BLaER1 treated with 17β-estradiol and CSF1 and Interleukin-3, amounts not matched to agents 10 nM and 100 nM (cell line): ENCODE data around the gene TUSC2.

ENCODE experiments used
- H3K27ac ChIP-seq, 11 experiments: shearing (Covaris generic); formaldehyde crosslinking; 2 replicates each; pipeline ENCODE4 v1.8.1; 2022
- H3K27me3 ChIP-seq, 11 experiments: shearing (Covaris generic); formaldehyde crosslinking; 2 replicates each; pipeline ENCODE4 v1.8.1; 2022
- H3K36me3 ChIP-seq, 11 experiments: shearing (Covaris generic); formaldehyde crosslinking; 2 replicates each; pipeline ENCODE4 v1.8.1; 2022
- H3K4me1 ChIP-seq, 10 experiments: shearing (Covaris generic); formaldehyde crosslinking; 2 replicates each; pipeline ENCODE4 v1.8.1; 2022
- H3K4me2 ChIP-seq, 11 experiments: shearing (Covaris generic); formaldehyde crosslinking; 2 replicates each; pipeline ENCODE4 v1.8.1; 2022
- H3K4me3 ChIP-seq, 10 experiments: shearing (Covaris generic); formaldehyde crosslinking; 2 replicates each; pipeline ENCODE4 v1.8.1; 2022
- H3K9ac ChIP-seq, 11 experiments: shearing (Covaris generic); formaldehyde crosslinking; 2 replicates each; pipeline ENCODE4 v1.8.1; 2022
- H3K9me3 ChIP-seq, 11 experiments: shearing (Covaris generic); formaldehyde crosslinking; replicated peaks in 1 of 11; 2 replicates each; pipeline ENCODE4 v1.8.1; 2022
- H4K20me1 ChIP-seq, 11 experiments: shearing (Covaris generic); formaldehyde crosslinking; 2 replicates each; pipeline ENCODE4 v1.8.1; 2022
- Cebpa-rat ChIP-seq, 11 experiments: shearing (Covaris generic); IDR thresholded peaks; 2 replicates each; pipeline ENCODE4 v1.8.1; 2022

The TUSC2 gene

DNA sequence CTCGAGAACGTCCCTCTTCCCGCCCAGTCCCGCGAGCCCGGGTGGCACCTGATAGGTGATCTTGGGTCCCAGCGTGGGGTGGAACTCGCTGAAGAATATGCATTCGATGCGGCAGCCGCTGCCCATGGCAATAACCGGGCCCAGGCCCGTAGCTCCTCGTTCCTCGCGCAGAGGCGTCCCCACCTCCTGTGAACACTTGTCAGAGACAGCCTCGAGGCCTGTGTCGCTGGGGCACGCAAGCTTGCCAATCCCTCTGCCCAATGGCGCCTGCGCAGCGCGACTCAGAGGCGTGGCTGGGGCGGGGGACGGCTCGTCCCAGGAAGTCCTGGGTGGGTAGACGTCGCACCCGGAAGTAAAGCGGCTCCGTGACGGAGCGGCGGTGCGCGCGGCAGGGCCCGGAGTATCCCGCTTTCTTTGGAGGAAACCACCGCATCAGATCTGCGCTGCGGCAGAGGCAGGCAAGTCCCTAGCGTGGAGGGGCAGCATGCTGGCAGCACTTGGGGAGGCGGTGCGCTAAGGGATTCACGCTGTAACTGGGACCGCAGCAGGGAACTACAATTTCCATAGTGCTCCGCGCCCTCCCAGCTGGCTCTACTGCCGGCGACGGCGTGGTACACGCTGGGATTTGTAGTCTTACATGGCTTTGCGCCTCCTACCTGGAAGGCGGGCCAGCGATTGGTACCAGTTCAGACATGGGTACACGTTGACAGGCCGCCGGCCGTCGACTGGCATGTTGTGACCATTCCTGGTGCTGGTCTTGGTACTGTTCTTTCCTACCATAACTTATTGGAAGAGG lies 22.7 kb upstream of the TUSC2 start, which contains the start of the genes CYB561D2 and NPRL2:
Gene CYB561D2, plus strand, starts transcription at position 336 of the 796 bp plus-strand sequence. CDS start 572 bp downstream, outside the sequence.
Gene NPRL2, minus strand, starts transcription at position 249 of the 796 bp plus-strand sequence. Its CDS starts 123 bp downstream, at position 126.
- Histone ChIP-seq H3K4me1 (peaks cover 38 to 94% (median 74%) of the 10 kb centered on the region in 10 experiments), H4K20me1 (peaks cover 35 to 61% (median 47%) of the 10 kb centered on the region in 11 experiments; a peak in 21 of 22 replicates), H3K4me3 (peak within 1 kb of the TSS; percentile 60 to 82 (median 72)), H3K36me3 (peaks cover 29 to 65% (median 57%) of the 10 kb centered on the region in 11 experiments), H3K9me3 (no peaks in the 10 kb centered on the region), H3K27me3 (peaks cover 0 to 8% (median 3%) of the 10 kb centered on the region in 11 experiments; a peak in 8 of 22 replicates), H3K9ac (peak within 1 kb of the TSS; percentile 82 to 91 (median 86)), H3K4me2 (peak within 1 kb of the TSS; percentile 95 to 99 (median 98)), H3K27ac (peak within 1 kb of the TSS; percentile 81 to 93 (median 89))
- no peak for TF ChIP-seq Cebpa-rat (IDR thresholded peaks at IDR 0.05)

DNA sequence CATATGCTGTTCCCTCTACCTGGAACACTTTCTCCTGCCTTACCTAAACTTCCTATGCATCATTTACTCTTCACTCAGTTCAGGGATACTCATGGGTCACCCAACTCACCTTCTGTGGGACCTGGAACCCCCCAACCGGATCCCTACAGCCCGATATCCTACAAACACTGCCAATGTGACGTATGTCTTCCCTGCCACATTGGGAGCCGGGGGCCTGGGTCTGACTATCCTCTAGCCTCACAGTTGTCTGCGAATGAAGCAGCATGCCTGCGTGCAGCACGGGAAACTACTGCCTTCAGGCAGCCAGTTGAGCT lies 22.1 kb upstream of the TUSC2 start:
- H3K4me1 ChIP-seq, result peaks cover 41 to 94% (median 74%) of the 10 kb centered on the region in 10 experiments
- H4K20me1 ChIP-seq, result peaks cover 29 to 55% (median 42%) of the 10 kb centered on the region in 11 experiments; a peak in 21 of 22 replicates
- H3K4me3 ChIP-seq, result peak overlapping the region; percentile 60 to 82 (median 72)
- TF ChIP-seq Cebpa-rat (IDR thresholded peaks at IDR 0.05), result no peak
- peaks cover 0 to 14% (median 9%) of the 10 kb centered on the region in 11 experiments; a peak in 11 of 22 replicates for H3K27me3 ChIP-seq
- H3K36me3 ChIP-seq, result peaks cover 23 to 60% (median 51%) of the 10 kb centered on the region in 11 experiments
- H3K27ac ChIP-seq, result peak overlapping the region in 10 of 11 experiments; percentile 81 to 93 (median 90); a peak in 21 of 22 replicates
- H3K9me3 ChIP-seq, result no peaks in the 10 kb centered on the region
- H3K4me2 ChIP-seq, result peak overlapping the region; percentile 95 to 99 (median 98)
- H3K9ac ChIP-seq, result peak overlapping the region; percentile 82 to 91 (median 86)

DNA sequence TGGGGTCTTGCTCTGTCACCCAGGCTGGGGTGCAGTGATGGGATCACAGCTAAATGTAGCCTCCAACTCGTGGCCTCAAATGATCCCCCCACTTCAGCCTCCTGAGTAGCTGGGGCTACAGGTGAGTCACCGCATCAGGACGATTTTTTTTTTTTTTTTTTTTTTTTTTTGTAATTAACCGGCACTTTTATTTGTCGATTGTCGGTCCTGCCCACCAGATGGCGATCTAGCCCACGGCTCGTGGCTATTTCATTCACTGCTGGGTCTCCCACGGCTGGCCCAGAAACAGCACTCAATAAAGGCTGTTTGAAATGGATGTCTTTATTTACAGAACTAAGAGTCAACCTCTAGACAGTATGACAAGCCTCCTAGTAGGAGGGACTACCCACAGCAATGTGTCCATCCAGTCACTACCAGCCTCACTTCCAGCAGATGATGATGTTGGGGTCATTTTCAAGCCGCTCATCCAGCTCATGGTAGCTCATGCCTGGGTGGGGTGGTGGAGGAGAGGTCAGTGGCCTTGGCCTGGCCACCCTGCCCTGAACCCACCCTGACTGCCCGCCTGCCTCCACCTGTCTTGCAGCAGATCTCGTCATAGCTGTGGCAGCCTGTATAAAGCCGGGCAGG lies 19.3 kb upstream of the TUSC2 start:
- H3K27ac ChIP-seq, result peak overlapping the region in 1 of 11 experiments; percentile 11; a peak in 1 of 22 replicates
- H3K36me3 ChIP-seq, result peaks cover 0 to 31% (median 25%) of the 10 kb centered on the region in 11 experiments; a peak in 21 of 22 replicates
- H3K9me3 ChIP-seq, result no peaks in the 10 kb centered on the region
- H3K27me3 ChIP-seq, result peaks cover 0 to 19% (median 11%) of the 10 kb centered on the region in 11 experiments; a peak in 11 of 22 replicates
- TF ChIP-seq Cebpa-rat (IDR thresholded peaks at IDR 0.05), result no peak
- H4K20me1 ChIP-seq, result peaks cover 4 to 26% (median 13%) of the 10 kb centered on the region in 11 experiments; a peak in 20 of 22 replicates
- H3K4me2 ChIP-seq, result peak overlapping the region in 4 of 11 experiments; percentile 7 to 29 (median 20); a peak in 4 of 22 replicates
- H3K9ac ChIP-seq, result peak overlapping the region in 5 of 11 experiments; percentile 15 to 89 (median 18); a peak in 3 of 22 replicates
- H3K4me3 ChIP-seq, result no peak overlapping the region
- peaks cover 54 to 94% (median 74%) of the 10 kb centered on the region in 10 experiments for H3K4me1 ChIP-seq

DNA sequence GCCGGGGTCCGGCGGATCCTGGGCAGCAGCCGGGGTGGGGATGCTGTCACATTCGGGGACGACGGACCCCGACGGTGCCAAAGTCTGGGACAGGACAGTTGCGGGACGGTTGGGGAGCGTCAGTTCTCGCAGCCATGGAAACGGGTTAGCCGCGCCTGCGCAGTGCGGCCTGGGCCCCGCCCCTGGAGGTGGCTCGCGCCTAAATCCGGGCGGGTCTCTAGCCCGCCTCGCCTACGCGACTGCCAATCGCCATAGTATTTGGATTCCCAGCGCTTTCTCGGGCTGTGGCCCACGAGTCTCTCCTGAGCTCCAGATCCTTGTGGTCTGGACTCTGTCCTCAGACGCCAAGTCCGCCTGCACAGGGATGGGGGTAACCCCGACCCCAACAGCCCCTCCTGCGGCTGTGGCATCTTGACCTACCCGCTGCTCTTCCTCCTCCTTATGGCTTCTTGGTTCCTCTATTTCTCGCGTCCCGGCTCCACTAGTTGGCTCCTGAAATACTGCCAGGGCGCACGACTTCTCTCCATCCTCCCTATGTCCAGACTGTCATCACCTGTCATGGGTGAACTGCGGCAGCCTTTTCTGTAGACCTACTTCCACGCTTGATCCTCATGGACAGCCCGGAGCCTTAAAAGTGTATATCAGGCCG lies 17.7 kb upstream of the TUSC2 start, which contains the start of gene ZMYND10:
Gene ZMYND10, minus strand, starts transcription at position 147 of the 649 bp plus-strand sequence. CDS start 153 bp downstream, outside the sequence.
- H3K27ac ChIP-seq, result peak within 1 kb of the TSS in 6 of 11 experiments; percentile 4 to 64 (median 50); a peak in 10 of 22 replicates
- peaks cover 0 to 13% (median 0%) of the 10 kb centered on the region in 11 experiments; a peak in 5 of 22 replicates for H4K20me1 ChIP-seq
- H3K9ac ChIP-seq, result peak within 1 kb of the TSS; percentile 36 to 67 (median 62); a peak in 20 of 22 replicates
- H3K4me3 ChIP-seq, result peak within 1 kb of the TSS; percentile 31 to 62 (median 48); a peak in 19 of 20 replicates
- peaks cover 0 to 31% (median 14%) of the 10 kb centered on the region in 11 experiments; a peak in 12 of 22 replicates for H3K27me3 ChIP-seq
- peaks cover 0 to 22% (median 18%) of the 10 kb centered on the region in 11 experiments; a peak in 19 of 22 replicates for H3K36me3 ChIP-seq
- H3K9me3 ChIP-seq, result no peaks in the 10 kb centered on the region
- no peak for TF ChIP-seq Cebpa-rat (IDR thresholded peaks at IDR 0.05)
- H3K4me2 ChIP-seq, result peak within 1 kb of the TSS; percentile 86 to 97 (median 93)
- H3K4me1 ChIP-seq, result peaks cover 55 to 94% (median 76%) of the 10 kb centered on the region in 10 experiments

- Histone ChIP-seq H3K27me3 (peaks cover 0 to 38% (median 21%) of the 10 kb centered on the region in 11 experiments; a peak in 15 of 22 replicates), H3K4me1 (peaks cover 57 to 93% (median 75%) of the 10 kb centered on the region in 10 experiments), H3K9ac (peak overlapping the region; percentile 36 to 67 (median 62); a peak in 15 of 22 replicates), H3K36me3 (peaks cover 0 to 22% (median 18%) of the 10 kb centered on the region in 11 experiments; a peak in 19 of 22 replicates), H3K4me3 (peak overlapping the region in 9 of 10 experiments; percentile 31 to 62 (median 49); a peak in 13 of 20 replicates), H3K9me3 (no peaks in the 10 kb centered on the region), H4K20me1 (peaks cover 0 to 13% (median 0%) of the 10 kb centered on the region in 11 experiments; a peak in 5 of 22 replicates), H3K27ac (peak overlapping the region in 1 of 11 experiments; percentile 50; a peak in 1 of 22 replicates), H3K4me2 (peak overlapping the region; percentile 86 to 97 (median 93))
- no peak for TF ChIP-seq Cebpa-rat (IDR thresholded peaks at IDR 0.05)
These were observed 17.0 kb upstream of the TUSC2 start for GRCh38 chr3:50345008-50345407.

DNA sequence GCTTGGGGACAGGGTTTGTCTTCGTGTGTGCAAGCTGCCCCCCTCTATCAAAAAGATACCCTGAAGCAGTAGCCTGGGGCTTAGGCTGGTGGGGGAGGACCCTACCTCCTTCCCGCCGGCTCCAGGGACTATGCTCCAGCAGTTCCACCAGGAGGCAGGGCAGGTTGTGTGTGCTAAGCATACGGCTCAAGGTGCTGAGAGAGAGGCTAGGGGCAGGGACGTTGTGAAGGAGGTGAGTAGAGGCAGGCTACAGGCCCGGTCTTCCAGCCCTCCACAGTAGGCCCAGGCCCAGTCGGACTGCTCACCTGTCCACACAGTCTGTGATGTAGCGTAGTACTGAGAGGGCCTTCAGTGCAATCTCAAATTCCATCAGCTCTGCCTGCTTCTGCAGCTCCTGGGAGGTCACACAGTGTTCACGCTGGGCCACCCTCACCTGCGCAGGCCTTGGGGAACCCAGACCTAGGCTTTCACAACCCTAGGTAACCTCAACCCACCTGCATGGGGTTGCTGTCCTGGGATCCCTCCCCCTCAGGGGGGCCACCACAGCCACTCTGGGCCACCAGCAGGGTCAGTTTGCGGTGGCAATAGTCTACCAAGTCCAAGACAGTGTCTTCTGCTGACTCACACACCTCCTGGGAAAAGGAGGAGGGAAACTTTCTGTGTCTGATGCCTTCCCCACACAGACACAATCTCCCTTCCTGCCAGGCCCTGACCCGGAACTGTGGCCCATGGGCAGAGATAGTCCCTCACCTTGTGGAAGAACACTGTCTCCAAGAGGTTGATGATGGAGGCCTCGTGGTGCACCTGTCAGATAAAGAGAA lies 15.0 kb upstream of the TUSC2 start:
- Histone ChIP-seq H3K27ac (peak overlapping the region in 6 of 11 experiments; percentile 94 to 99 (median 96); a peak in 10 of 22 replicates), H3K9me3 (no peaks in the 10 kb centered on the region), H3K27me3 (peaks cover 0 to 47% (median 26%) of the 10 kb centered on the region in 11 experiments; a peak in 15 of 22 replicates), H3K4me3 (0 out of 20 replicates have a peak overlapping the region, but pooled peaks of 1 of the 10 experiments have one; percentile 20), H3K36me3 (peaks cover 0 to 7% (median 7%) of the 10 kb centered on the region in 11 experiments; a peak in 15 of 22 replicates), H3K4me2 (peak overlapping the region; percentile 6 to 99 (median 95); a peak in 18 of 22 replicates), H3K4me1 (peaks cover 61 to 92% (median 79%) of the 10 kb centered on the region in 10 experiments), H3K9ac (peak overlapping the region in 4 of 11 experiments; percentile 12 to 96 (median 27); a peak in 4 of 22 replicates), H4K20me1 (peaks cover 0 to 6% (median 0%) of the 10 kb centered on the region in 11 experiments; a peak in 3 of 22 replicates)
- no peak for TF ChIP-seq Cebpa-rat (IDR thresholded peaks at IDR 0.05)
